CD4-positive, alpha-beta T cell treated with Interleukin-12 subunit alpha and Interleukin-12 subunit beta, for 1 hour (primary cell): ENCODE data around the gene ACOD1.
A peak's percentile ranks its signal among the peaks of the same experiment; 100 is the strongest.

Source experiments
- DNase-seq: peaks from one replicate; pipeline ENCODE4 v3.0.0-alpha.2; 2020

ACOD1 gene

DNA sequence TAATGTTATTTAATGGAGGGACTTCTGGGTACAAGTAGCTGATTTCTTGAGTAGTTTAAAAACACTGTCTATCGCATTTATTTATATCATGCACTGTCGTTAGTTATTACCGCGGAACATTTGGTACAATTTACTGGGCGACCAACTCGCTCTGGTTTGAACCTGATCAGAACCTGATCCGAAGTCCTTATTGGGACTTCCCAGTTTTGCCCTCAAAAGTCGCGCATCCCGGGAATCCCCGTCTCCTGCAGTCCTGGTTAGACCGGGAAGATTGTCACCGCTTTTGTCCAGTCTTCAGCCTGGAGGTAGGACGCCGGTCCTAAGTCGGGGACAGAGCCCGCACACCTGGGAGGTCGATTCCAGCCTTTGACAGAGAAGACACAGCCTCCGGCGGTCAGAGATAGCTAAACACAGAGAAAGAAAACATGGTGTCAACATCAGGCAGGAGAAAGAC, 44.3 kb downstream of the ACOD1 start:
- peak; percentile 30 for DNase-seq

- no peak for DNase-seq
Measured at GRCh38 chr13:76993021-76993420, 44.7 kb downstream of the ACOD1 start.

DNA sequence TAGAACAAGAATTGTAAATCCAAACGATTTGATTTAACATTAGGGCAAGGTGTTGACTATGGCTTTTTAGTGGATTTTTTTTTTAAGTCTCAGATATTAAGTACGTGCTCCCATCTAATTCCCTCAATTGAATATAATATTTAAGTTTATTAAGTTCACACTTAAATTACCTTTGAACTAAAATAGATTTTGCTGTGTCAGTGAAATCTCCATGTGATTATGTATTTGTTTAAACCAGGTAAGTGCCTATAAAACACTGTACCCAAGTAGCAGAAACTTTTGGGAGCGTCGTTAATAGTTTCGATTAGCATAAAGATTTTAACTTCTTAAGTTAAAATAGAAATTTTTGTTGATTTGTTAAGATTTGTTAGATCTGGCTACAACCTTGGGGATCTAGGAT, 45.2 kb downstream of the ACOD1 start:
- DNase-seq, result no peak

GRCh38 chr13:76994281-76994680, 46.0 kb downstream of the ACOD1 start:
- DNase-seq, result no peak

GRCh38 chr13:77000475-77000874, 52.2 kb downstream of the ACOD1 start:
- DNase-seq, result no peak

- DNase-seq, result no peak
Measured at GRCh38 chr13:77001540-77001939, 53.2 kb downstream of the ACOD1 start.

DNA sequence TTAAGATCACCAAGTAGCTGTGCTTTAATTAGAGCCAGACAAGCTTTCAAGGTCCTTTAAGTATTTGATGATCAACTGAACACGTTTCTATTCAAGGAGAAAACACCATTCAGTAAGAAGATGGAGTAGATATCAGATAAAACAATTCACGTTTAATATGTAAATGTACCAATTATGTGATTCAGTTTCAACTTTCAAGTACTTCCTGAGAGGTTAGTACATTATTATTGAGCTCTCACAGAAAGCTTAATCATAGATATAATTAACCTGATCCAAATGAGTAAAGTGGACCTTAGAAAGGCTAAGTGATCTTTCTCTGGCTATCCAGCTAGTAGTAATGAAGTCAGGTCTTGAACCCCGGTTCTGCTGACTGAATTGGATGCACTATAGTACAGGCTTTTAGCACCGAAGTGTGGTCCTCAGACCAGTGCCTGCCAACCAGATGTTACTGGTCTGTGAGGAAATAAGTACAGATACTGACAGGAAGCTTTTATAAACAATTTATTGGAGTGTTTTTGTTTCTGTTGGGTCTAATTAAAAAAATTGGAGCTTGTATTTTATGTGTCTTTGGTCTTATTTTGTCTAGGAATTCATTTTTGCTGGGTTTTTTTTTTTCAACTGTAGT, 53.8 kb downstream of the ACOD1 start:
- no peak for DNase-seq

GRCh38 chr13:77002590-77003190, 54.4 kb downstream of the ACOD1 start:
- DNase-seq, result peak; percentile 18
